Keratinocyte (primary cell): ENCODE data around the gene SPOP.

ENCODE experiments used
- EZH2 ChIP-seq: IDR thresholded peaks from one replicate; pipeline ENCODE4 v1.6.1; 2012; ENCODE audit warnings: inconsistent platforms, mild to moderate bottlenecking, low read length, moderate library complexity
- TF ChIP-seq, protein P1 (sequence below), 3 experiments: IDR thresholded peaks in 1 of 3; conservative IDR thresholded peaks in 1 of 3; optimal IDR thresholded peaks in 1 of 3; 2 replicates in 2 of 3; 3 replicates in 1 of 3; pipeline versions ENCODE3 to v1.5.1; 2011; ENCODE audit warnings: low read length in 3 of 3, mild to moderate bottlenecking in 3 of 3, moderate library complexity in 2 of 3, control low read depth in 1 of 3, inconsistent platforms in 1 of 3; ENCODE audit not compliant: insufficient read depth in 2 of 3; ENCODE audit errors: extremely low read depth in 1 of 3

DNA sequence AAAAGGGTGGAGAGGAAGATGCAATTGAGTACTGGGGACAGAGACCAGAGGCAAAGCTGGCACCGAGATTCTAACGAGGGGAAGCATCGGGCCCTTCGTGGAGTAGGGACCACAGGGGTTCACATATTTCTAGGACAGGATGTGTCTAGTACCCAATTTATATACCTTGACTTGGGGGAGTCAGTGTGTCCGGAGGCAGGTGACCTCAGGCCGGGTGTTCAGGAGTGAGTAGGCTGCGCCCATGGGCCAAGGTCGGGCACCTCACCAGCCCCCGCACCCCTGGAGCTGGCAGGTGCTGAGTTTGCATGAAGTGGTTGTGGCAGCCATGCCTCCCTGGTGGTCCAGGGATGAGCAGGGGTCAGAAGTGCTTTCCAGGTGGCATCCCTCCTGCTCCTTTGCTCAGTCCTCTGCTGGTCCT, 110.8 kb downstream of the SPOP start:
- TF ChIP-seq, protein P1, sequence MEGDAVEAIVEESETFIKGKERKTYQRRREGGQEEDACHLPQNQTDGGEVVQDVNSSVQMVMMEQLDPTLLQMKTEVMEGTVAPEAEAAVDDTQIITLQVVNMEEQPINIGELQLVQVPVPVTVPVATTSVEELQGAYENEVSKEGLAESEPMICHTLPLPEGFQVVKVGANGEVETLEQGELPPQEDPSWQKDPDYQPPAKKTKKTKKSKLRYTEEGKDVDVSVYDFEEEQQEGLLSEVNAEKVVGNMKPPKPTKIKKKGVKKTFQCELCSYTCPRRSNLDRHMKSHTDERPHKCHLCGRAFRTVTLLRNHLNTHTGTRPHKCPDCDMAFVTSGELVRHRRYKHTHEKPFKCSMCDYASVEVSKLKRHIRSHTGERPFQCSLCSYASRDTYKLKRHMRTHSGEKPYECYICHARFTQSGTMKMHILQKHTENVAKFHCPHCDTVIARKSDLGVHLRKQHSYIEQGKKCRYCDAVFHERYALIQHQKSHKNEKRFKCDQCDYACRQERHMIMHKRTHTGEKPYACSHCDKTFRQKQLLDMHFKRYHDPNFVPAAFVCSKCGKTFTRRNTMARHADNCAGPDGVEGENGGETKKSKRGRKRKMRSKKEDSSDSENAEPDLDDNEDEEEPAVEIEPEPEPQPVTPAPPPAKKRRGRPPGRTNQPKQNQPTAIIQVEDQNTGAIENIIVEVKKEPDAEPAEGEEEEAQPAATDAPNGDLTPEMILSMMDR (optimal IDR thresholded peaks at IDR 0.05 in 1 of 3, IDR thresholded peaks at IDR 0.05 in 1 of 3, conservative IDR thresholded peaks at IDR 0.05 in 1 of 3; ENCODE audit: extremely low read depth in 1 of 3, insufficient read depth in 2 of 3, low read length in 3 of 3), result no peak
- TF ChIP-seq EZH2, result no peak
